HG02642 (cell line): Measurements from ENCODE around the gene TLE4.

Experiments
- ATAC-seq: cut with Tn5 transposase; IDR thresholded peaks from one replicate; pipeline ENCODE4 v1.9.1; 2021; ENCODE audit warnings: mild to moderate bottlenecking; ENCODE audit not compliant: unreplicated experiment, poor library complexity

The TLE4 gene

GRCh38 chr9:79660615-79661014 is 88.8 kb downstream of the TLE4 start:
- ATAC-seq, result no peak

- no peak for ATAC-seq
Measured at GRCh38 chr9:79661279-79661678, 89.5 kb downstream of the TLE4 start.

DNA sequence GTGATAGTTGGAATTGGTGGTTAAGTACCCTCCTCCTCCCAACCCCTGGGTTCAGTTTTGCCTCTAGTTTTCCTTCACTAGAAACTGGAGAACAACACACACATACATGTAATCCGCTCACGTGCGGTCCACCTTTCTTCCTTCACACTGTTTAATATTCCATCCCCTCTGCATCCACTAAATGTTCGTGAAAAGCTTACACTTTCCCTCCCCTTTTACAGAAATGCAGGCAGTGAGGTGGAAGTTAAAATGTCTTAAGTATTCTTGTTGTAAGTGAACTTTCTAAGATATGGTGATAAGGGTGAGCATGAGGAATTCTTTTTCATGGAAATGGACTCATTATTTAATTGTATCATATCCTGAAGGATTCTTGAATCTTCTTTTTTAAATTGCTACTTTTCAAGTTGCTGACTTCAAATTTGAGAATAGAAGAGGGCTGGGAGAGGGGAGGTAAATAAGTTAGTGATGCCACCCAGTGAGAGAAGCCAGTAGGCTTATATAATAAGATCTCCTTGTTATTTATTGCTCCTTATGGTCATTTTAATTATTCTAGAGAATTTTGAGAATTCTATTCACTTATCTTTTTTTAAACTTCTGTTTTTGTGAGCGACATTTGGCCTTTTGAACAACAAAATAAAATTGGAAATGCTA is 90.2 kb downstream of the TLE4 start:
- no peak for ATAC-seq

GRCh38 chr9:79662537-79662956 is 90.8 kb downstream of the TLE4 start:
- no peak for ATAC-seq

GRCh38 chr9:79663300-79663699 is 91.5 kb downstream of the TLE4 start:
- no peak for ATAC-seq

DNA sequence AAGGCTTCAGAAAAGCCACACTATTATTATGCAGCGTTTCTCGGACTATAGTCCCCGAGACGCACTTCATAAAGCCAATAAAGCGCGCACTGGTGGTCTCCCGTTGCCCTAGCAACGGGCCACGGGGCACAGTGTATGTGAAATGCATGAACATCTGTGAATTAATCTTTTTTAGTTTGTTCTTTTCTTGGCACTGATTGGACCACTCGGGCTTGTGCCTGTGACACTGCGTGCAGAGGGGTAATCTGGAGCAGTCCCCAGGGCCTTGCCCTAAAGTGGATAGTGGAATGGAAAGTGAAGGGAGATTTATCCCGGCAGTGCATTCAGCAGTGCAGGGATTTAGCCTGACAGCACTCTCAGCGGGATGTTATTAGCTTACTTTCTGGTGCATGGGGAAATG is 92.1 kb downstream of the TLE4 start:
- no peak for ATAC-seq

- ATAC-seq, result no peak
Measured at GRCh38 chr9:79664375-79664831, 92.6 kb downstream of the TLE4 start.

- ATAC-seq, result no peak
Measured at GRCh38 chr9:79665369-79665768, 93.6 kb downstream of the TLE4 start.

- no peak for ATAC-seq
Measured at GRCh38 chr9:79665931-79666330, 94.2 kb downstream of the TLE4 start.

DNA sequence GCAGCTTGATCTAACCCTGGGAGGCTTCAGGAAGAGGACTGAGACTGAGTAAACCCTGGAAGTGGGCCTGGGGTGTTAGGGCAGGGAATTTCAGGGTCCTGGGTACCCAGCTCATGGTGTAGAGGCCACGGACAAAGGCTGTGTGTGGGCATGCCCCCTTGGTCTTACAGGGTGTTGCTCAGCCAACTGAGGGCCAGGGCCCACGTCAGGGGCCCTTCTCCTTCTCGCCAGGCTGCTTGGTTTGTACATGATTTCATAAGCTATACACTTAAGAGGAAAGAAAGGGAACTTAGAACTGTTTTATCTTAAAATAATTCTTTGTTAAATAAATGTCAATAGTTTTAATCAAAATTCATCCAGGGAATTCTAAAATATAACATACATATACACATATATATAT is 95.4 kb downstream of the TLE4 start:
- ATAC-seq, result no peak

DNA sequence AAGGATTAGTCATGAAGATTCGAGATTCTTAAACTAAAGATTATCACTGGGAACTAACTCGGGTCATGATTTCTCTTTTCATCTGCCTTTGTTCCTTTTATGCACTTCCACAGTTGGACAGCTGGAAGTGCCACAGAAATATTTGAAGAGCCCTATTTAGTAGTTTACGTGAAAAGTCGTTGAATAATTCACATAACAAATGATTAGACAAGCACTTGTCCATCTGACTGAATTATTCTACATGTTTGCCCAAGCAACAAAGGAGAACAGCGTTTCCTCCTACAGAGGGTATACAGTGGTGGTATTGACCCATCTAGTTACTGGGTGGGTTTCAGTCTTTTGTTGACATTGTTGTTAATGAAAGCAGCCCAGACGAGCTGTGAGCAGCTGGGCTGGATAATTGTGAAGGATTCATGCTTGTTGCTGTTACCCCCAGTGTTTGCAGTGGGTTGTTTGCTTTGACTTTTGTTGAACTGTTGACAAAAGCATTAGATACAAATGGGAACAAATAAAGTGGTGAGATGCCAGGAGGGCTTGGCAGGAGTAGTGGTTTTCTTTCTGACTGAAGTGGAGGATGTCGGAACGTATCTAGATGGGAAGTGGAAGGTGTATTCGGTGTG is 96.2 kb downstream of the TLE4 start:
- no peak for ATAC-seq

GRCh38 chr9:79668956-79669355 is 97.2 kb downstream of the TLE4 start:
- no peak for ATAC-seq

- no peak for ATAC-seq
Measured at GRCh38 chr9:79670269-79670961, 98.7 kb downstream of the TLE4 start.

GRCh38 chr9:79671558-79671957 is 99.8 kb downstream of the TLE4 start:
- ATAC-seq, result no peak

DNA sequence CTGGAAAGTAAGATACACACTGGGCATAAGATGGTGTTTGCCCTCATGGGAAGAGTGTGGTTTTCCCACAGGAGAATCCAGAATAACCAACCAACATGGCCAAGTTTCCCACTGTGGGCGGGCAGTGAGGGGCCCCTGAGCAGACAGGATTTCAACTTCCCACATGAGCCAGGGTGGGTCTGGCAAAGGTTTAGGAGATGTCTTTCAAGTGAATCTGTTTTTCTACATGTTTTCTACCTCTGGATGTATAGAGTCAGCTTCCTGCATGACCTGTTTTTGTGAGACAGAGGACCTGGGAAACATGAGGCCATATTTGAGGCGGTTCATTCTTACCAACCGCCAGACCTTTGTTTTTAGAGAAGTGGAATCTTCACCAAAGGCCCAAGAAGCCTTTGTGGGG is 100.5 kb downstream of the TLE4 start:
- no peak for ATAC-seq

DNA sequence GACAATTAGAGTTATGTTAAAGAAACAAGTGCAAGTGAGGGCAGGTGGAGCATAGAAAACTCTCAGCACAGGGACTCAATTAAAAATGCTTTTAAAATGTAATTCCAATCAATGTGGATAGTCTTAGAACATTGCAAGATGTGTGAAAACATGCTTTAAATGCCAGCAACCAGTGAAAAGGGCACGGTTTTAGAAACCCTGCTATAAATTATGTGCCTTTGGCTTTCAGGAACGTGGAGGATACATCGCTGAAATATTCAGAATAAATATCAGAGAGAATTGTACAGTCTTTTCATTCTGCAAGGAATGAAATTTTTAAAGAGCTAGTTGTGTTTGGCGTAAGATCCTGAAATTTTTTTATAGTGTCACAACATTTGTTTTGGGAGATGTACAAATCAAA is 101.1 kb downstream of the TLE4 start:
- no peak for ATAC-seq

DNA sequence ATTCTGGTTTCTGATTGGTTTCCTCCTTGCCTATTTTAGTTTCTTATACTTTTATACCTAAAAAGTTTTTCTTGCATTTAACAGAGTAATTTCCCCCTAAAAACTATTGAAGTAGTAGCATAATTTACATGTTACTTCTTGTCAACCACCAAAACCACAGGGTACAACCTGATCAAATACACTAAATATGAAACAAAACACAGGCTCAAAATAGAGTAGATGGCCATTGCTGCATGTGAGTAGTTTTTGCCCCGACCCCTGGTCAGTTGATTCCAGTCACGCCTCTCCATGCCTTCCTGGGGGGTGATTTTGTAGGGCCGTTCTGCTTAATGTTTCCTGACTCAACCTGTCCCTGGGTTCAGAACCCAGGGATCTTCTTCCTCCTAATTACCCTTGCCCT is 101.8 kb downstream of the TLE4 start:
- peak; percentile 70 for ATAC-seq

GRCh38 chr9:79674052-79674777 is 102.5 kb downstream of the TLE4 start:
- ATAC-seq, result peak; percentile 43

DNA sequence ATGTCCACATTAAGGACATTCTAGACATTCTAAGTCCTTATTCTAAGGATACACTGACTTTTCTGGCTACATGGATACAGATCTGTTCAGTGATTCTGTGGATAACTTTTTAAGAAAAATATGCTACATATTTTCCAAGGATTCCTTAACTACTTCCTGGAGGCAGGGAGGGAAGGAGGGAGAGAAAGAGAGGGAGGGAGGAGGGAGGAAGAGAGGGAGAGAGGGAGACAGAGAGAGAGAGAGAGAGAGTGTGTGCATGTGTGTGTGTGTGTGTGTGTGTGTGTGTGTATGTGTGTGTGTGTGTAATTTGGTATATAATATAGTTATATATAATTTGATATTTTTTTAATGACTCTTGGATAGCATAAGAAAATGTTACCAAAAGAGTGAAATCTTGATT is 109.8 kb downstream of the TLE4 start:
- no peak for ATAC-seq

GRCh38 chr9:79682076-79682736 is 110.4 kb downstream of the TLE4 start:
- ATAC-seq, result peak; percentile 41
